Measurements from ENCODE around the gene LRP8. TPM values are rescaled to one million over a fixed set of nuclear protein-coding genes. Genes with fewer than 3 reads are reported as not detected.

Gene LRP8
- total RNA-seq, 1 donor from 2014 or later, result 15.8 TPM

DNA sequence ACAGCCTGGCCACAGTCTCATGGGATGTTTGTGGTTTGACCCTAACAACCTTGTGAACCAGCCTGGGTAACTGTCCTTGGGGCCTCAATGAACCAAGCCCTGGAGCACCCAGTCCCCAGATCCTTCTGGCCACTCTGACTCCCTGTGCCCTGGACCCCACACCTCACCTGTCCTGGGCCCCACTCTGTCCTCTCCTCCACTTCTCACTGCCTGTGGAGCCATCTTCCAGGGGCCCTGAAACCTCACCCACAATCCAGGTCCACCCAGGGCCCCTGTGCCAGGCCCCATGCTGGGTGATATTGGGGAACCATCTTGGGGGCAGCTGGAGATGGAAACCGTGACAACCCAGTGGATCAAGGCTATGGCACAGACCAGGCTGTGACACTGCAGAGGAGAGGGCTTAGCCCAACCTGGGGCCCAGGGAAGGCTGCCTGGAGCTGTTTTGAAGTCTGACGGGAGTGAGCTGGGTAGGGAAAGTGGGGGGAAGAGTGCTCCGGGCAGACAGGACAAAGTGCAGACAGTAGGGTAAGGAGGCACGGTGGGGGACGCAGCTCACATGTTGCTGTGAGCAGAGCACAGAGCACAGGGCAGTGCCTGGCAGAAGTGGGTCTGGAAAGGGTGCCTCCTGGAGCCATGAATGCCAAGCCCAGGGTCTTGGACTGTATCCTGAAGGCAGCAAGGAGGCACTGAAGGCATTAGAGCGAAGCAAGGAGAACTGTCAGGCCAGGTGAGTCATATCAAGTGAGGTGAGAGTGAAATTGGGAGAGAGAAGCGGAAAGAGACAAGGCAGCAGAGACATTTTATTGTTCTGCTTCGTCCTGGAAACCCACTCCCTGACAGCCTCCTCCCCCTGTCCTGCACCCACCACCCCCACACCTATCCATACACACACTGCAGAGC, 12.1 kb upstream of the LRP8 start:
- H3K27me3 Mint-ChIP-seq (ENCODE audit: unreplicated experiment), result no peaks in the 10 kb centered on the region
- no peak overlapping the region for H3K27ac Mint-ChIP-seq (ENCODE audit: unreplicated experiment)
- no peaks in the 10 kb centered on the region for H3K9me3 Mint-ChIP-seq (ENCODE audit: unreplicated experiment)
- H3K36me3 Mint-ChIP-seq (ENCODE audit: low read depth, unreplicated experiment), result no peaks in the 10 kb centered on the region
- H3K4me1 Mint-ChIP-seq (ENCODE audit: unreplicated experiment), result no peaks in the 10 kb centered on the region
- H3K4me3 Mint-ChIP-seq (ENCODE audit: unreplicated experiment), result no peak overlapping the region
- DNase-seq (ENCODE audit: low spot score), result no peak
- no peak for TF ChIP-seq CTCF (IDR thresholded peaks at IDR 0.05; ENCODE audit: unreplicated experiment)

DNA sequence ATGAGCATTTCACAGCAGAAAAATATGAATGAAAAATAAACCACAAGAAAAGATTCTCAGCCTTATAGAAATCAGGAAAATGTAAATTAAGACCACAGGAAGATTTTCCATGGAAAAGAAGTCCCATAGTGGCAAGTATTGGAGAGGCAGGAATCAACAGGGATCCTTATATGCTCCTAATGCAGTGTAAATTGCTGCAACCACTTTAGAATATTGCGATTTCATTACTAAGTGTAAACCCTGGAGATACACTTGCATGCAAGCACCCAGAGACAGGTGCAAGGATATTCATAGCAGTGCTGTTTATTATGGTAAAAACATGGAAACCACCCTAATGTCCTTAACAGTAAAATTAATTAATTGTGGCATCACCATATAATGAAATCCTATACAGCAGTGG, 10.6 kb upstream of the LRP8 start:
- Mint-ChIP-seq H3K36me3 (ENCODE audit: low read depth, unreplicated experiment) (no peaks in the 10 kb centered on the region), H3K9me3 (ENCODE audit: unreplicated experiment) (no peaks in the 10 kb centered on the region)

GRCh38 chr1:53337499-53337898, 9.6 kb upstream of the LRP8 start:
- Mint-ChIP-seq H3K4me3 (ENCODE audit: unreplicated experiment) (no peak overlapping the region), H3K36me3 (ENCODE audit: low read depth, unreplicated experiment) (no peaks in the 10 kb centered on the region), H3K27me3 (ENCODE audit: unreplicated experiment) (no peaks in the 10 kb centered on the region), H3K27ac (ENCODE audit: unreplicated experiment) (no peak overlapping the region), H3K9me3 (ENCODE audit: unreplicated experiment) (no peaks in the 10 kb centered on the region), H3K4me1 (ENCODE audit: unreplicated experiment) (no peaks in the 10 kb centered on the region)
- no peak for TF ChIP-seq CTCF (IDR thresholded peaks at IDR 0.05; ENCODE audit: unreplicated experiment)
- no peak for DNase-seq (ENCODE audit: low spot score)

More for the DNA sequence above, 10.6 kb upstream of the LRP8 start:
- Mint-ChIP-seq H3K27ac (ENCODE audit: unreplicated experiment) (no peak overlapping the region), H3K4me3 (ENCODE audit: unreplicated experiment) (no peak overlapping the region), H3K4me1 (ENCODE audit: unreplicated experiment) (no peaks in the 10 kb centered on the region), H3K27me3 (ENCODE audit: unreplicated experiment) (no peaks in the 10 kb centered on the region)
- DNase-seq (ENCODE audit: low spot score), result no peak
- TF ChIP-seq CTCF (IDR thresholded peaks at IDR 0.05; ENCODE audit: unreplicated experiment), result no peak

GRCh38 chr1:53336146-53336545, 8.3 kb upstream of the LRP8 start:
- Mint-ChIP-seq H3K36me3 (ENCODE audit: low read depth, unreplicated experiment) (no peaks in the 10 kb centered on the region), H3K4me1 (ENCODE audit: unreplicated experiment) (no peaks in the 10 kb centered on the region), H3K9me3 (ENCODE audit: unreplicated experiment) (no peaks in the 10 kb centered on the region), H3K27me3 (ENCODE audit: unreplicated experiment) (peaks cover 6% of the 10 kb centered on the region), H3K4me3 (ENCODE audit: unreplicated experiment) (no peak overlapping the region), H3K27ac (ENCODE audit: unreplicated experiment) (no peak overlapping the region)
- no peak for TF ChIP-seq CTCF (IDR thresholded peaks at IDR 0.05; ENCODE audit: unreplicated experiment)
- DNase-seq (ENCODE audit: low spot score), result no peak

- no peaks in the 10 kb centered on the region for H3K4me1 Mint-ChIP-seq (ENCODE audit: unreplicated experiment)
- peaks cover 6% of the 10 kb centered on the region for H3K27me3 Mint-ChIP-seq (ENCODE audit: unreplicated experiment)
- no peak overlapping the region for H3K27ac Mint-ChIP-seq (ENCODE audit: unreplicated experiment)
- no peaks in the 10 kb centered on the region for H3K36me3 Mint-ChIP-seq (ENCODE audit: low read depth, unreplicated experiment)
- TF ChIP-seq CTCF (IDR thresholded peaks at IDR 0.05; ENCODE audit: unreplicated experiment), result no peak
- H3K9me3 Mint-ChIP-seq (ENCODE audit: unreplicated experiment), result no peaks in the 10 kb centered on the region
- no peak for DNase-seq (ENCODE audit: low spot score)
- H3K4me3 Mint-ChIP-seq (ENCODE audit: unreplicated experiment), result no peak overlapping the region
These were observed 7.8 kb upstream of the LRP8 start for GRCh38 chr1:53335661-53336060.

All from endothelial cell (in vitro differentiated cells).